Stomach (tissue), 9 donors: ENCODE results near the gene CEP112. TPM values are rescaled to one million over a fixed set of nuclear protein-coding genes. Genes with fewer than 3 reads are reported as not detected.

Experiments
- DNase-seq, 2 donors: peaks; one replicate each; pipeline versions ENCODE4 v3.0.0 to v3.0.0-alpha.2; 2013 to 2019
- H3K27ac ChIP-seq, 5 donors: fragments of 200-600 bp in 4 of 5; sonication (generic) in 4 of 5; one replicate each; pipeline ENCODE4 v1.5.1; 2013 to 2019; ENCODE audit warnings: mild to moderate bottlenecking in 1 of 5, moderate library complexity in 1 of 5
- H3K27me3 ChIP-seq, 3 donors: fragments of 200-600 bp; sonication (generic); one replicate each; pipeline ENCODE4 v1.5.1; 2017 to 2019; ENCODE audit warnings: mixed run types in 1 of 3
- H3K36me3 ChIP-seq, 4 donors: fragments of 200-600 bp; sonication (generic); 1 replicate in 3 of 4; 2 replicates in 1 of 4; pipeline ENCODE4 v1.5.1; 2016 to 2019
- H3K4me1 ChIP-seq, 4 donors: fragments of 200-600 bp; sonication (generic); one replicate each; pipeline ENCODE4 v1.5.1; 2016 to 2019
- H3K4me3 ChIP-seq, 4 donors: fragments of 200-600 bp; sonication (generic) in 3 of 4; one replicate each; pipeline ENCODE4 v1.5.1; 2016 to 2019; ENCODE audit warnings: mild to moderate bottlenecking in 1 of 4
- H3K9me3 ChIP-seq, 4 donors: fragments of 200-600 bp; sonication (generic); one replicate each; pipeline ENCODE4 v1.5.1; 2016 to 2019
- CTCF ChIP-seq, 7 experiments: fragments of 450-650 bp in 4 of 7; fragments of 200-600 bp in 3 of 7; sonication (generic) in 3 of 7; IDR thresholded peaks; one replicate each; pipeline ENCODE4 v1.5.1; 2016 to 2019; ENCODE audit warnings: antibody characterized with exemption in 7 of 7, control low read depth in 2 of 7, mild to moderate bottlenecking in 1 of 7
- EP300 ChIP-seq: sonication (generic); formaldehyde crosslinking; IDR thresholded peaks from one replicate; pipeline ENCODE4 v1.6.1; 2017; ENCODE audit warnings: antibody characterized with exemption
- POLR2A ChIP-seq, 4 donors: fragments of 450-650 bp; IDR thresholded peaks; one replicate each; pipeline ENCODE4 v1.6.1; 2016; ENCODE audit warnings: antibody characterized with exemption in 4 of 4, control low read depth in 2 of 4, mild to moderate bottlenecking in 1 of 4, moderate library complexity in 1 of 4
- POLR2AphosphoS5 ChIP-seq, 3 donors: sonication (generic); formaldehyde crosslinking; IDR thresholded peaks; one replicate each; pipeline ENCODE4 v1.6.1; 2016; ENCODE audit warnings: antibody characterized with exemption in 3 of 3
- WGBS, 5 donors: extraction: QIAGEN DNeasy Blood & Tissue Kit in 3 of 5; methylation state at CpG; one replicate each; pipeline versions ENCODE4 v1.1.5 to v1.1.7; 2013 to 2018; 5-methylcytosine and 5-hydroxymethylcytosine counted together
- intact Hi-C: fragments of 100-400 bp; cut with DNase I; formaldehyde crosslinking; loops from one replicate; pipeline ENCODE4 v1.15.1; 2023; ENCODE audit warnings: low total_unique reads
- polyA plus RNA-seq, 3 donors: library from polyadenylated mRNA; stranded (reverse); fragments of 200-250 nt; gene quantifications; one replicate each; pipeline ENCODE4 v1.2.3, GENCODE V29; 2013
- total RNA-seq, 5 donors: library from RNA; depleted of rRNA; stranded (reverse); fragments of >200 nt; gene quantifications; one replicate each; pipeline versions ENCODE4 v1.1.0 to v1.2.3, GENCODE V29; 2014 to 2016
- donor health status: healthy with polysubstance abuse.
- donor health status: Bipolar disorder and iron deficiency.
- donor health status: healthy.

The CEP112 gene
- total and polyA plus RNA-seq, 8 donors, result 3.5 to 108 (median 13.3) TPM

GRCh38 chr17:65774787-65775186 is 417.1 kb downstream of the CEP112 start:
- peak in 1 of 2 donors; percentile 25 for DNase-seq
- Histone ChIP-seq H3K27me3 (no peaks in the 10 kb centered on the region), H3K27ac (no peak overlapping the region), H3K36me3 (no peaks in the 10 kb centered on the region), H3K9me3 (no peaks in the 10 kb centered on the region), H3K4me1 (peaks cover 0 to 5% (median 0%) of the 10 kb centered on the region in 4 donors), H3K4me3 (no peak overlapping the region)
- 64 to 78% (median 69%) methylated on average over 6 of the region's 6 CpGs for WGBS, 5 donors
- no peak for TF ChIP-seq POLR2AphosphoS5 (IDR thresholded peaks at IDR 0.05)
- TF ChIP-seq CTCF (IDR thresholded peaks at IDR 0.05), result no peak
- no peak for TF ChIP-seq POLR2A (IDR thresholded peaks at IDR 0.05)
- TF ChIP-seq EP300, result no peak
- intact Hi-C loops, result no loop called here

GRCh38 chr17:65772989-65773388 is 418.9 kb downstream of the CEP112 start:
- intact Hi-C loops, result no loop called here
- Histone ChIP-seq H3K27me3 (no peaks in the 10 kb centered on the region), H3K36me3 (no peaks in the 10 kb centered on the region), H3K9me3 (no peaks in the 10 kb centered on the region), H3K4me1 (peaks cover 0 to 5% (median 0%) of the 10 kb centered on the region in 4 donors), H3K27ac (peak overlapping the region in 2 of 5 donors; percentile 9 to 38), H3K4me3 (no peak overlapping the region)
- TF ChIP-seq CTCF (IDR thresholded peaks at IDR 0.05) (no peak), EP300 (no peak), POLR2AphosphoS5 (IDR thresholded peaks at IDR 0.05) (no peak), POLR2A (IDR thresholded peaks at IDR 0.05) (no peak)
- WGBS, 5 donors, result 37 to 51% (median 45%) methylated on average over 6 of the region's 6 CpGs
- DNase-seq, result peak in 1 of 2 donors; percentile 60

- Histone ChIP-seq H3K4me1 (peaks cover 0 to 5% (median 0%) of the 10 kb centered on the region in 4 donors), H3K4me3 (no peak overlapping the region), H3K27ac (no peak overlapping the region), H3K36me3 (no peaks in the 10 kb centered on the region), H3K27me3 (no peaks in the 10 kb centered on the region), H3K9me3 (no peaks in the 10 kb centered on the region)
- intact Hi-C loops, result no loop called here
- TF ChIP-seq CTCF (IDR thresholded peaks at IDR 0.05) (no peak), POLR2A (IDR thresholded peaks at IDR 0.05) (no peak), POLR2AphosphoS5 (IDR thresholded peaks at IDR 0.05) (no peak), EP300 (no peak)
- no peak for DNase-seq
Measured at GRCh38 chr17:65771704-65772103, 420.2 kb downstream of the CEP112 start.

GRCh38 chr17:65763786-65764185 is 428.1 kb downstream of the CEP112 start:
- Histone ChIP-seq H3K36me3 (no peaks in the 10 kb centered on the region), H3K4me3 (no peak overlapping the region), H3K27ac (no peak overlapping the region), H3K27me3 (no peaks in the 10 kb centered on the region), H3K4me1 (no peaks in the 10 kb centered on the region), H3K9me3 (no peaks in the 10 kb centered on the region)
- intact Hi-C loops, result no loop called here
- WGBS, 5 donors, result 77 to 89% (median 81%) methylated on average over 1 of the region's 1 CpG
- TF ChIP-seq POLR2A (IDR thresholded peaks at IDR 0.05) (no peak), CTCF (IDR thresholded peaks at IDR 0.05) (no peak), POLR2AphosphoS5 (IDR thresholded peaks at IDR 0.05) (no peak), EP300 (no peak)
- DNase-seq, result no peak
